Activated CD8-positive, alpha-beta memory T cell treated with anti-CD3 and anti-CD28 coated beads for 1 hour (primary cell): Measurements from ENCODE around the gene GRIN2C.
"Not testable (repeated sequence)": the region's sequence is repeated elsewhere in the genome, so short reads cannot be mapped to it uniquely, and the experiment has no call there.

ENCODE experiments used
- DNase-seq, 2 donors: peaks; one replicate each; pipeline ENCODE4 v3.0.0-alpha.2; 2020; ENCODE audit warnings: low read depth in 1 of 2; ENCODE audit errors: extremely low read depth in 1 of 2

Gene GRIN2C

GRCh38 chr17:74859459-74860228 lies at the start of gene GRIN2C:
Gene GRIN2C, minus strand, starts transcription at chr17:74859885. Its CDS starts 4,793 bp downstream, at chr17:74855092.
- no peak for DNase-seq

- DNase-seq: not testable (repeated sequence)
These were observed 49.4 kb upstream of the GRIN2C start for GRCh38 chr17:74909097-74909496.

DNA sequence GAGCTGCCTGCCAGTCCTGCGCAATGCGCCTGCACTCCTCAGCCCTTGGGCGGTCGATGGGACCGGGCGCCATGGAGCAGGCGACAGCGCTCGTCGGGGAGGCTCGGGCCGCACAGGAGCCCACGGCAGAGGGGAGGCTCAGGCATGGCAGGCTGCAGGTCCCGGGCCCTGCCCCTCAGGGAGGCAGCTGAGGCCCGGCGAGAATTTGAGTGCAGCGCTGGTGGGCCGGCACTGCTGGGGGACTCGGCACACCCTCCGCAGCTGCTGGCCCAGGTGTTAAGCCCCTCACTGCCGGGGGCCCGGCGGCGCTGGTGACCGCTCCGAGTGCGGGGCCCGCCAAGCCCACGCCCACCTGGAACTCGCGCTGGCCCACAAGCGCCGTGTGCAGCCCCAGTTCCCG lies 47.3 kb upstream of the GRIN2C start:
- DNase-seq: no peak

GRCh38 chr17:74906214-74906793 lies 46.6 kb upstream of the GRIN2C start:
- DNase-seq: not testable (repeated sequence)

DNA sequence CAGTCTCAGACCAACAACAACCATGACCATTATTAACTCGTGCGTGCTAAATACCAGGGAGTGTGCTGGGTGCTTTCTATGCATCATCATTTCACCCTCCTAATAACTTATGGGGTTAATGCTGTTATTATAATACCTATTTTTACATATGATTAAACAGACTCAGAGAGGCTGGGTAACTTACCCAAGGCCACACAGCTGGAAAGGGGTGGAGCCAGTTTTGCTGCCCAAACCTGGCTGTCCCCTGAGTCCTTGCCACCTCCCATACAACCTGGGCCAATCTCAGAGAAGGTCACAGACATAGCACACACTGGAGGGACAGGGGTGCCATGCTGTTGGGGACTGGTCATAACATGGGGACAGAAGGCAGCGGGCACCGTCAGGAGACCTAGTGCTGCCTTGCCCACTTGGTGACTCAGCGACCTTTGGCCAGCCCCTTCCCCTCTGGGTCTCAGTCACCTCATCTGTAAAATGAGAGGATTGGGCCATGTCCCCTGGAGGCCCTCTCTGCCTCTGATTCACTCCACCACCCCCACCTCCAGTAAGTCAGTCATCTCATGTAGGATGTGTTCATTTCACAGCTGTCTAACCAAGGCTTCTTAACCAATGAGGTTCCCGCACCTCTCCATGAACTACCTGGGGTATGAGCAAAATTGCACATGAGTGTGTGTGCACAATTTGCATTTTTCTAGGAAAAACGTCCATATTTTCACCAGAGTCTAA lies 45.2 kb upstream of the GRIN2C start:
- no peak for DNase-seq

- no peak for DNase-seq
These were observed 44.0 kb upstream of the GRIN2C start for GRCh38 chr17:74903671-74904070.

- DNase-seq: no peak
These were observed 43.3 kb upstream of the GRIN2C start for GRCh38 chr17:74903034-74903433.

DNA sequence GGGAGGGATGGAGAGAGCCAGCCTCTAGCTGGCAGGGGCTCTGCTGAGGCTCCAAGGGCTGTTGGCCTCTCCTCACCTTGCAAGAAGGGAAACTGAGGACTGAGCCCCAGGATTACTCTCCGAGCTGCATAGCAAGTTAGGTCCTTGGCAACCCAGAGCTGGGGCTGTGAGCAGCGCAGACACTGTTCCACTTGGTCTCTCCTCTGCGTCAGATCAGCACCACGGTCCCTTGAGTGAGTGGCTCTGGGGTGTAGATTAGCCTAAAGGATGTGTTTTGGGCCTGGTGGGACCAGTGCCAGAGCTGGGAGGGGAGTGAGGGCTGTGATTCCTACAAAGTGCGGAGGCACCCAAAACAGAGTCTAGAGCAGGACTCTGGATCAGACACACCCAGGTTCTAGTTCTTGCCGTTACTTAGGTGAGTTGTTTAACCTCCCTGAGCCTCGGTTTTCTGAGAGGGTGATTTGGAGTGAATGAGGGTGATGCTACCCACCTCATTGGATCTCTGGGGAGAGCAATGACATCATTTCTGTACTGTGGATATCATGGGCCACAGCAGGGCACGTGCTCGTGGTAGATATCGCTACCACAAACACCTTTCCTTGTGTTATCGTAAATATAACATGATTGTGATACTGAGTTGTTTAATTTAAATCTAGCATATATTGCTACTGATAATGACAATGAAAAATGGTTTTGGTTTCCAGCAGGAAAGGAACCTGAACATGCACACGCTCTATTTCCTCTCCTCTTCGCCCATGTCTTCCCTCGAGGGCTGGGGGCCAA lies 41.9 kb upstream of the GRIN2C start:
- DNase-seq: no peak

DNA sequence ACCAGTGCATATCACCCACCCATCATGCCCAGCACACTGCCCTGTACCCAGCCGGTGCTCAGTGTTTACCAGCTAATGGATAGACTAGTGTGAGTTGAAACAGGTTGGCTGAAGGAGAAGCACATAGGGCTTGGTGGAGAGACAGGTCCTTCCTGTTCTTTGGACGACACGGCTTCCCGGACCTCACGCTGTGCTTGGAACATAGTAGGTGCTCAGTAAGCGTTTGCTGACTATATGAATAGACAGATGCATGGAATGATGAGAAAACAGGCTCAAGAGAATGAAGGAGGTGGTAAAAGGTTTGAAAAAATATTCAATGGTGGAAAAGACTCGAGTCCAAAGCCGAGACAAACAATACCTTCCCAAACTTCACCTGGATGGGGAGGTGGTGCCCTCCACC lies 40.5 kb upstream of the GRIN2C start:
- DNase-seq: no peak

DNA sequence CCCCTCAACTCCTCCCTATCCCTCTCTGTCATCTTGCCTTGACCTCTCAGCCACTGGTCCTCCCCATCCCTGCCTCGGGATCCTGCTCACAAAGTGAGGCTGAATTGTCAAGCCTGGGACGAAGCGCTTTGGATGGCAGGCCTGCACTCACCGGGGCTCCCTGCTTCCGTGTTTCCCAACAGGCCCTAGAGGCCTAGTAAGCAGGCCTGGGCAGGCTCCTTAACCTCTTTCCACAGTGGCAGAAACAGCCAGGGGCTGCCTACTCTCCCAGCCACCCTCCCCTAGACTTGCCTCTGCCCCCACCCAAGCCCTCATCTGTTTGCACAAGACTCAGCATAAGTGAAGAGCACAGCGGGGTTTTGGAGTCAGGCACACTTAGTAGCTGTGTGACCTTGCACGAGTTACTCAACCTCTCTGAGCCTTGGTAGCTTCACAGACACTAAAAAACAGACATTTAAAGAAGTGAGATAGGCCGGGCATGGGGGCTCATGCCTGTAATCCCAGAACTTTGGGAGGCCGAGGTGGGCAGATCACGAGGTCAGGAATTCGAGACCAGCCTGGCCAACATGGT lies 38.8 kb upstream of the GRIN2C start:
- DNase-seq: no peak

DNA sequence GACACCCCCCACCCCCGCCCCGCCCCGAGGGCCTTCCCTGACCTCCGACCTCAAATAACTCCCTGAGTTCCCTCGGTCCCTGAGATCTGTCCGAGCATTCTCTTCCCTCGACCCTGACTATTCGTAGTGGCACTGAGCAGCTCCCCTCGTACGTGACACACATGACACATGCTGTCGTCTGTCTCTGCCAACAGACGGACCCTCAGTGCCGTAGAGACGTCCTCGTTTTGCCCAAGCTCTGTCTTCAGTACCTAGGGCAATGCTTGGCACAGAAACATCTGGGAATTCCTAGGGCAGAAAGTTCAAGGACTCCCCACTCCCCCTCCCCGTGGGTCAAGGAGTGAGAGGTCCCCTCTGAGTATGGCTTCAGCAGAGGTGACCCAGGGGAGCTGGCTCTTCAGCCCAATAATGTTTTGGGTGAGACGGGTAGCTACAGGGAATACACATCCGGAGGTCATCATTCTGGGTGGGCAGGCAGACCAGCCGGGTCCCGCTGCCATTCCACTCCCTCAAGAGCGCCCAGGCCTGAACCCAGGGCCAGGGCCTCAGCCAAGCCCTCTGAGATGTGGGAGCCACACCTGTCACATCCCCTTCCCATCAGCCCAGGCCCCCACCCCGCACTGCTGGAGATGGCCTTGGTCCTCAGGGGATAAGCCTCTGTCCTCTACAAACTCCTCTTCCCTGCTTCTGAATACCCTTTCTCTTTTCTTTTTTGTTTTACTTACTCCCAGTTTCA lies 34.4 kb upstream of the GRIN2C start:
- no peak for DNase-seq

GRCh38 chr17:74892974-74893911 lies 33.6 kb upstream of the GRIN2C start, which contains the start of gene FADS6:
Gene FADS6, minus strand, starts transcription at chr17:74893633. Its CDS starts 38 bp downstream, at chr17:74893595.
- no peak for DNase-seq

DNA sequence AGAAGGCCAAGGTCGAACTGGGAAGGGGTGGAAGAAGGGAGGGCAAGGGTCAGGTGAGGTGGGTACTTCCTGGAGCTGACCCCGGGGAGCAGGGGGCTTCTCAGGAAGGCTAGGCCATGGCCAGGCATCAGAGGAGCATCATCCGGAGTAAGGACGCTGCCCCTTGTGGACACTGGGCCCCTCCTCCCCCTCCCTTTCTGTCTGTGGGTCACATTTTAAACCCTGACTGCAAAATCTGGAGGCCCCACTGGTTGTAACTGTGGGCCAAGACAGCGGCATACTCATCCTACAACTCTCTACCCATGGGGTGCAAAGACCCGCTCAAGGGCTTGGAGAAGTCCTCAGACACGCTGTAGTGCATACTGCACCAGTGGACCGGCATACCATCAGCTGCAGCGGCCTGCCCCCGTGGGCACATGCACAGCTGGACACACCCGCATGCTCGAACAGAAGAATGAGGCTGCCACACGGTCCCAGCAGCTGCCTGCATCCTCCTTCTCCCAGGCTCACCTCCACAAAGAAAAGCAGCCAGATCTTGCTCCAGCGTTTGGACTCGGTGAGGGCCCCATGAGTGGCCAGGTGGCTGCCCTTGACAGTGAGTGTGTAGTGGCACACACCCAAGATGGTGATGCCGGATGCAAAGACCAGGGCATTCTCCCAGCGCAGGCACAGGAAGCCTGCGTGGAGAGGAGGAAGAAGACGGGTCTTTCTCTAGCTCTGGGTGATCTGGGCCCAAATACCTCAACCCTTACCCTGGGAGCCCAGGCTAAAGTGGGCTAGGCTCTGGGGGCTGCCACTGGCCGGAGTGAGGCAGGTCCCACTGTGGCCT lies 32.5 kb upstream of the GRIN2C start:
- no peak for DNase-seq

DNA sequence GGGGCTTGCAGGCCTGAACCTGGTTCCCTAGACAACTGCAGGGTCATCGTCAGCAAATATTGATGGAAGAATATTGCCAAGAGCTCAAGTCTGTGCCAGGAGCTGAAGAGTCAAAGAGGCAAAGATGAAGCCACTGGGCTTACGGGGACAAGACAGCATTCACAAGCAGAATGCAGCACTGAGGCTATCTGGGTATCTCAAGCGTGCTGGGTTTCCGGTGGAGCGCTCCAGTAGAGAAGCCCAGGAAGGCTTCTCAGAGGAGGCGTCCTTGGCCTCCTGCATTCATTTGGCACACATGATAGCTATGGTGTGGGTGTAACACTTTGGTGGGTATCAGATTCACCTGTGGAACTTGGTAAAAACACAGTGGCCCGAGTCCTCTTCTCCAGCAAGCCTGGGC lies 30.9 kb upstream of the GRIN2C start:
- DNase-seq: no peak

- no peak for DNase-seq
These were observed 28.8 kb upstream of the GRIN2C start for GRCh38 chr17:74888469-74888868.

- no peak for DNase-seq
These were observed 23.6 kb upstream of the GRIN2C start for GRCh38 chr17:74883241-74883745.

- DNase-seq: no peak
These were observed 23.0 kb upstream of the GRIN2C start for GRCh38 chr17:74882517-74883240.
